ENCODE measurements around the gene ZBTB37. TPM values are rescaled to one million over a fixed set of nuclear protein-coding genes. Genes with fewer than 3 reads are reported as not detected.

Gene ZBTB37
- total and polyA plus RNA-seq, 4 donors: 0.67 to 6.1 (median 3.3) TPM

GRCh38 chr1:173900427-173900826, 32.2 kb downstream of the ZBTB37 start:
- H3K27ac ChIP-seq (ENCODE audit: low read depth in 1 of 2, low read length in 2 of 2): no peak overlapping the region
- H3K27me3 ChIP-seq (ENCODE audit: control insufficient read depth in 4 of 4, insufficient read depth in 4 of 4, low read length in 3 of 4): no peaks in the 10 kb centered on the region
- H3K9me3 ChIP-seq (ENCODE audit: control insufficient read depth in 4 of 4, low read length in 3 of 4): no peaks in the 10 kb centered on the region
- no peak overlapping the region for H3K4me3 ChIP-seq (ENCODE audit: low read depth in 1 of 3, low read length in 3 of 3)
- DNase-seq (ENCODE audit: low spot score): no peak
- 79% methylated on average over 2 of the region's 2 CpGs for WGBS
- TF ChIP-seq GABPA (IDR thresholded peaks at IDR 0.05 in 1 of 2, conservative IDR thresholded peaks at IDR 0.05 in 1 of 2): no peak
- no peak for TF ChIP-seq RAD21 (IDR thresholded peaks at IDR 0.05)
- no peak for TF ChIP-seq FOXA2 (IDR thresholded peaks at IDR 0.05)
- TF ChIP-seq MAX (IDR thresholded peaks at IDR 0.05): no peak
- no peak for TF ChIP-seq EGR1 (IDR thresholded peaks at IDR 0.05; ENCODE audit: low read depth in 2 of 2)
- TF ChIP-seq JUND (IDR thresholded peaks at IDR 0.05): no peak
- TF ChIP-seq YY1 (IDR thresholded peaks at IDR 0.05): no peak
- no peak for TF ChIP-seq SP1 (IDR thresholded peaks at IDR 0.05)
- TF ChIP-seq ZBTB33 (IDR thresholded peaks at IDR 0.05): no peak
- TF ChIP-seq, protein P1, sequence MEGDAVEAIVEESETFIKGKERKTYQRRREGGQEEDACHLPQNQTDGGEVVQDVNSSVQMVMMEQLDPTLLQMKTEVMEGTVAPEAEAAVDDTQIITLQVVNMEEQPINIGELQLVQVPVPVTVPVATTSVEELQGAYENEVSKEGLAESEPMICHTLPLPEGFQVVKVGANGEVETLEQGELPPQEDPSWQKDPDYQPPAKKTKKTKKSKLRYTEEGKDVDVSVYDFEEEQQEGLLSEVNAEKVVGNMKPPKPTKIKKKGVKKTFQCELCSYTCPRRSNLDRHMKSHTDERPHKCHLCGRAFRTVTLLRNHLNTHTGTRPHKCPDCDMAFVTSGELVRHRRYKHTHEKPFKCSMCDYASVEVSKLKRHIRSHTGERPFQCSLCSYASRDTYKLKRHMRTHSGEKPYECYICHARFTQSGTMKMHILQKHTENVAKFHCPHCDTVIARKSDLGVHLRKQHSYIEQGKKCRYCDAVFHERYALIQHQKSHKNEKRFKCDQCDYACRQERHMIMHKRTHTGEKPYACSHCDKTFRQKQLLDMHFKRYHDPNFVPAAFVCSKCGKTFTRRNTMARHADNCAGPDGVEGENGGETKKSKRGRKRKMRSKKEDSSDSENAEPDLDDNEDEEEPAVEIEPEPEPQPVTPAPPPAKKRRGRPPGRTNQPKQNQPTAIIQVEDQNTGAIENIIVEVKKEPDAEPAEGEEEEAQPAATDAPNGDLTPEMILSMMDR (IDR thresholded peaks at IDR 0.05; ENCODE audit: low read depth, low read length, missing input control): no peak
- no peak for TF ChIP-seq NR2F2 (IDR thresholded peaks at IDR 0.05)
- TF ChIP-seq REST (IDR thresholded peaks at IDR 0.05): no peak
- no peak for TF ChIP-seq ATF3 (IDR thresholded peaks at IDR 0.05)
- TF ChIP-seq FOXA1 (IDR thresholded peaks at IDR 0.05): no peak
- TF ChIP-seq TAF1 (conservative IDR thresholded peaks at IDR 0.05): no peak
- TF ChIP-seq HNF4A (conservative IDR thresholded peaks at IDR 0.05): no peak
- TF ChIP-seq HNF4G (IDR thresholded peaks at IDR 0.05): no peak
- H3K9ac ChIP-seq (ENCODE audit: low read depth in 1 of 2, low read length in 2 of 2): no peak overlapping the region
- H3K4me1 ChIP-seq (ENCODE audit: control insufficient read depth in 4 of 4, insufficient read depth in 4 of 4, low read length in 3 of 4): no peaks in the 10 kb centered on the region
- peaks cover 7 to 54% (median 43%) of the 10 kb centered on the region in 4 donors for H3K36me3 ChIP-seq (ENCODE audit: control insufficient read depth in 4 of 4, insufficient read depth in 3 of 4, low read depth in 1 of 4, low read length in 3 of 4)

- WGBS: 62% methylated on average over 3 of the region's 3 CpGs
- no peak overlapping the region for H3K27ac ChIP-seq (ENCODE audit: low read depth in 1 of 2, low read length in 2 of 2)
- H3K27me3 ChIP-seq (ENCODE audit: control insufficient read depth in 4 of 4, insufficient read depth in 4 of 4, low read length in 3 of 4): no peaks in the 10 kb centered on the region
- no peak for DNase-seq (ENCODE audit: low spot score)
- H3K9ac ChIP-seq (ENCODE audit: low read depth in 1 of 2, low read length in 2 of 2): no peak overlapping the region
- no peaks in the 10 kb centered on the region for H3K9me3 ChIP-seq (ENCODE audit: control insufficient read depth in 4 of 4, low read length in 3 of 4)
- no peaks in the 10 kb centered on the region for H3K4me1 ChIP-seq (ENCODE audit: control insufficient read depth in 4 of 4, insufficient read depth in 4 of 4, low read length in 3 of 4)
- TF ChIP-seq MAX (IDR thresholded peaks at IDR 0.05) (no peak), HNF4G (IDR thresholded peaks at IDR 0.05) (no peak), SP1 (IDR thresholded peaks at IDR 0.05) (no peak), EGR1 (IDR thresholded peaks at IDR 0.05; ENCODE audit: low read depth in 2 of 2) (no peak), FOXA1 (IDR thresholded peaks at IDR 0.05) (no peak), TAF1 (conservative IDR thresholded peaks at IDR 0.05) (no peak)
- TF ChIP-seq, protein P1 (IDR thresholded peaks at IDR 0.05; ENCODE audit: low read depth, low read length, missing input control): no peak
- H3K36me3 ChIP-seq (ENCODE audit: control insufficient read depth in 4 of 4, insufficient read depth in 3 of 4, low read depth in 1 of 4, low read length in 3 of 4): peaks cover 7 to 57% (median 47%) of the 10 kb centered on the region in 4 donors
- no peak overlapping the region for H3K4me3 ChIP-seq (ENCODE audit: low read depth in 1 of 3, low read length in 3 of 3)
Observed at GRCh38 chr1:173900992-173901391, 32.8 kb downstream of the ZBTB37 start.
